Mesodermal cell (in vitro differentiated cells): Measurements from ENCODE around the gene HTR2A. TPM values are rescaled to one million over a fixed set of nuclear protein-coding genes. Genes with fewer than 3 reads are reported as not detected.

Source experiments
- H3K27ac ChIP-seq: 2 replicates; pipeline ENCODE4 v1.7.0; 2013; ENCODE audit warnings: mild to moderate bottlenecking, low read depth, low read length, moderate library complexity; ENCODE audit not compliant: severe bottlenecking
- H3K36me3 ChIP-seq: 2 replicates; pipeline ENCODE4 v1.7.1; 2013; ENCODE audit warnings: mild to moderate bottlenecking, low read length, moderate library complexity; ENCODE audit not compliant: control insufficient read depth, insufficient read depth
- H3K4me1 ChIP-seq: one replicate; pipeline ENCODE4 v1.7.1; 2013; ENCODE audit warnings: mild to moderate bottlenecking, low read length; ENCODE audit not compliant: insufficient read depth, control insufficient read depth, poor library complexity, severe bottlenecking
- H3K4me3 ChIP-seq: 2 replicates; pipeline ENCODE4 v1.7.0; 2013; ENCODE audit warnings: low read length, control low read depth, mild to moderate bottlenecking; ENCODE audit not compliant: insufficient read depth, poor library complexity, severe bottlenecking; ENCODE audit errors: extremely low read depth
- H3K9me3 ChIP-seq: 2 replicates; pipeline ENCODE4 v1.7.1; 2013; ENCODE audit warnings: mild to moderate bottlenecking, low read length, moderate library complexity; ENCODE audit not compliant: control insufficient read depth
- WGBS, 2 experiments: methylation state at CpG; one replicate each; pipeline ENCODE4 v1.1.5; 2013; ENCODE audit warnings: missing lambda C conversion rate in 2 of 2; ENCODE audit not compliant: insufficient coverage in 2 of 2; 5-methylcytosine and 5-hydroxymethylcytosine counted together
- polyA plus RNA-seq, 2 experiments: library from polyadenylated mRNA; stranded (reverse); fragments of 50-300 nt; gene quantifications; one replicate each; pipeline ENCODE4 v1.2.3, GENCODE V29; 2013

HTR2A gene
- polyA plus RNA-seq (2013, experiment 1 of 2): not detected
- 0.51 TPM for polyA plus RNA-seq (2013, experiment 2 of 2)

GRCh38 chr13:46896341-46897137, at the start of gene HTR2A:
Gene HTR2A, minus strand, starts transcription at chr13:46897053. Its CDS starts 1,147 bp downstream, at chr13:46895906.
- Histone ChIP-seq H3K4me1 (peaks cover 7% of the 10 kb centered on the region), H3K4me3 (no peak within 1 kb of the TSS), H3K36me3 (no peaks in the 10 kb centered on the region), H3K27ac (no peak within 1 kb of the TSS), H3K9me3 (no peaks in the 10 kb centered on the region)
- WGBS, 2 experiments: 69 to 75% methylated on average over 3 to 6 of the region's 13 CpGs

GRCh38 chr13:46936525-46936924, 39.7 kb upstream of the HTR2A start:
- H3K9me3 ChIP-seq: peaks cover 18% of the 10 kb centered on the region
- 98 to 100% methylated on average over 2 to 4 of the region's 4 CpGs for WGBS, 2 experiments
- H3K4me1 ChIP-seq: no peaks in the 10 kb centered on the region
- H3K4me3 ChIP-seq: no peak overlapping the region
- no peaks in the 10 kb centered on the region for H3K36me3 ChIP-seq
- no peak overlapping the region for H3K27ac ChIP-seq

GRCh38 chr13:46934749-46935148, 37.9 kb upstream of the HTR2A start:
- H3K36me3 ChIP-seq: no peaks in the 10 kb centered on the region
- H3K27ac ChIP-seq: no peak overlapping the region
- no peak overlapping the region for H3K4me3 ChIP-seq
- H3K4me1 ChIP-seq: no peaks in the 10 kb centered on the region
- 71 to 75% methylated on average over 1 of the region's 1 CpG for WGBS, 2 experiments
- peaks cover 18% of the 10 kb centered on the region for H3K9me3 ChIP-seq

GRCh38 chr13:46926916-46927590, 30.2 kb upstream of the HTR2A start:
- H3K9me3 ChIP-seq: peaks cover 3% of the 10 kb centered on the region
- H3K4me1 ChIP-seq: no peaks in the 10 kb centered on the region
- no peak overlapping the region for H3K4me3 ChIP-seq
- H3K36me3 ChIP-seq: no peaks in the 10 kb centered on the region
- H3K27ac ChIP-seq: no peak overlapping the region
- 87 to 92% methylated on average over 5 of the region's 5 CpGs for WGBS, 2 experiments

GRCh38 chr13:46925486-46925885, 28.6 kb upstream of the HTR2A start:
- H3K27ac ChIP-seq: no peak overlapping the region
- no peaks in the 10 kb centered on the region for H3K9me3 ChIP-seq
- no peaks in the 10 kb centered on the region for H3K36me3 ChIP-seq
- WGBS, 2 experiments: no CpG with 5 or more reads among the region's 1 CpG
- H3K4me3 ChIP-seq: no peak overlapping the region
- H3K4me1 ChIP-seq: no peaks in the 10 kb centered on the region

- no peaks in the 10 kb centered on the region for H3K36me3 ChIP-seq
- no peaks in the 10 kb centered on the region for H3K9me3 ChIP-seq
- H3K27ac ChIP-seq: no peak overlapping the region
- no peaks in the 10 kb centered on the region for H3K4me1 ChIP-seq
- no peak overlapping the region for H3K4me3 ChIP-seq
- WGBS, 2 experiments: no CpG with 5 or more reads among the region's 2 CpGs
These were observed 17.5 kb upstream of the HTR2A start for GRCh38 chr13:46914341-46914740.

- H3K9me3 ChIP-seq: no peaks in the 10 kb centered on the region
- H3K36me3 ChIP-seq: no peaks in the 10 kb centered on the region
- no peaks in the 10 kb centered on the region for H3K4me1 ChIP-seq
- no peak overlapping the region for H3K27ac ChIP-seq
- WGBS, 2 experiments: no CpG with 5 or more reads among the region's 1 CpG
- no peak overlapping the region for H3K4me3 ChIP-seq
These were observed 16.9 kb upstream of the HTR2A start for GRCh38 chr13:46913757-46914156.

- H3K27ac ChIP-seq: no peak overlapping the region
- H3K9me3 ChIP-seq: no peaks in the 10 kb centered on the region
- H3K4me3 ChIP-seq: no peak overlapping the region
- no peaks in the 10 kb centered on the region for H3K36me3 ChIP-seq
- peaks cover 3% of the 10 kb centered on the region for H3K4me1 ChIP-seq
- no CpG with 5 or more reads among the region's 3 CpGs for WGBS, 2 experiments
These were observed 12.2 kb upstream of the HTR2A start for GRCh38 chr13:46909042-46909441.

- H3K4me3 ChIP-seq: no peak overlapping the region
- no peaks in the 10 kb centered on the region for H3K36me3 ChIP-seq
- H3K9me3 ChIP-seq: no peaks in the 10 kb centered on the region
- H3K4me1 ChIP-seq: peaks cover 5% of the 10 kb centered on the region
- WGBS, 2 experiments: 100% methylated on average over 1 of the region's 2 CpGs; no CpG with 5 or more reads in 1 of the 2 experiments
- no peak overlapping the region for H3K27ac ChIP-seq
These were observed 11.6 kb upstream of the HTR2A start for GRCh38 chr13:46908501-46908900.

- Histone ChIP-seq H3K4me1 (peaks cover 9% of the 10 kb centered on the region), H3K4me3 (no peak overlapping the region), H3K36me3 (no peaks in the 10 kb centered on the region), H3K27ac (no peak overlapping the region), H3K9me3 (no peaks in the 10 kb centered on the region)
These were observed 9.6 kb upstream of the HTR2A start for GRCh38 chr13:46906405-46906804.

- H3K4me1 ChIP-seq: peaks cover 9% of the 10 kb centered on the region
- no peak overlapping the region for H3K27ac ChIP-seq
- WGBS, 2 experiments: 90% methylated on average over 2 of the region's 3 CpGs; no CpG with 5 or more reads in 1 of the 2 experiments
- no peaks in the 10 kb centered on the region for H3K36me3 ChIP-seq
- H3K9me3 ChIP-seq: no peaks in the 10 kb centered on the region
- H3K4me3 ChIP-seq: no peak overlapping the region
These were observed 8.4 kb upstream of the HTR2A start for GRCh38 chr13:46905249-46905648.
